22Rv1 (cell line): ENCODE measurements around the gene MXI1.

Source experiments
- H3K27ac ChIP-seq: fragments of 450-650 bp; 2 replicates; pipeline ENCODE4 v1.5.1; 2017
- ZFX ChIP-seq: fragments of 450-650 bp; IDR thresholded peaks from 2 replicates; pipeline ENCODE4 v1.6.1; 2017; ENCODE audit warnings: antibody characterized with exemption, borderline replicate concordance
- TF ChIP-seq, protein P1 (sequence below): fragments of 450-650 bp; IDR thresholded peaks from 2 replicates; pipeline ENCODE4 v1.5.1; 2017; ENCODE audit warnings: mild to moderate bottlenecking

Gene MXI1

DNA sequence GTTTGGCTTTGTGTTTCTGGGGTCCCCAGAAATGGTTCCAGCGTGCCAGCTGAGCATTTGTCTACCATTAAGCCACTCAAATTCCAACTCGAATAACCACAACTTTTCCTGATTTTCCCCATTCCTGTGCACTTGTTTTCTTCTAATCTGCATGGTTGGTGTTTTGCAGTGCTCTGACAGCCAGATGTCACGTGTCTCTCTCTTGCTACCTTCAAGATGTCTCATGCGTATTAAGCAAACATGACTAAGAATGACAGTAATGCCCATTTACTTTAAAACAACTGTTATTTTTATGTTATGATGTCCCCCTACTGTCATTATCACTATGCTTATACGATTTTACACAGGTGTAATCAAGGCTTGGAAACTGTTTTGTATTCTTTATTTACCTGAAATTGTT lies 35.2 kb upstream of the MXI1 start:
- no peak overlapping the region for H3K27ac ChIP-seq
- TF ChIP-seq ZFX = no peak
- TF ChIP-seq, protein P1, sequence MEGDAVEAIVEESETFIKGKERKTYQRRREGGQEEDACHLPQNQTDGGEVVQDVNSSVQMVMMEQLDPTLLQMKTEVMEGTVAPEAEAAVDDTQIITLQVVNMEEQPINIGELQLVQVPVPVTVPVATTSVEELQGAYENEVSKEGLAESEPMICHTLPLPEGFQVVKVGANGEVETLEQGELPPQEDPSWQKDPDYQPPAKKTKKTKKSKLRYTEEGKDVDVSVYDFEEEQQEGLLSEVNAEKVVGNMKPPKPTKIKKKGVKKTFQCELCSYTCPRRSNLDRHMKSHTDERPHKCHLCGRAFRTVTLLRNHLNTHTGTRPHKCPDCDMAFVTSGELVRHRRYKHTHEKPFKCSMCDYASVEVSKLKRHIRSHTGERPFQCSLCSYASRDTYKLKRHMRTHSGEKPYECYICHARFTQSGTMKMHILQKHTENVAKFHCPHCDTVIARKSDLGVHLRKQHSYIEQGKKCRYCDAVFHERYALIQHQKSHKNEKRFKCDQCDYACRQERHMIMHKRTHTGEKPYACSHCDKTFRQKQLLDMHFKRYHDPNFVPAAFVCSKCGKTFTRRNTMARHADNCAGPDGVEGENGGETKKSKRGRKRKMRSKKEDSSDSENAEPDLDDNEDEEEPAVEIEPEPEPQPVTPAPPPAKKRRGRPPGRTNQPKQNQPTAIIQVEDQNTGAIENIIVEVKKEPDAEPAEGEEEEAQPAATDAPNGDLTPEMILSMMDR = no peak

DNA sequence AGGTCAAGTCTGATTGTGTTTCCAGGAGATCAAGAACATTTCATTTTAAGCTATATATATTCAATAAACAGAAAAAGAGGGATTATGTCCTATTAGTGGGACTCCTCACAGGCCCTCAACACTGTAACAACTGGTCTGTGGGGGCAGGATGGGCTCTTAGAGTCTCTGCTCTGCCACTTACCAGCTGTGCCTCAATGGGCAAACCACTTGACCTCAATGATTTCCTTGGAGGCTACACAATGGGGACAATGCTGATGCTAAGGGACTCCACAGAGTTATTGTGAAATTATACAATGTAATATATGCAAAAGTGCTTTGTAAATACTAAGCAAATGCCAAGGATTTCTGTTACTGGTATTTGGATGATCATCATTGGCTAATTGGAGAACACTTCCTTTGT lies 33.2 kb upstream of the MXI1 start:
- no peak for TF ChIP-seq ZFX
- TF ChIP-seq, protein P1 = no peak
- no peak overlapping the region for H3K27ac ChIP-seq

DNA sequence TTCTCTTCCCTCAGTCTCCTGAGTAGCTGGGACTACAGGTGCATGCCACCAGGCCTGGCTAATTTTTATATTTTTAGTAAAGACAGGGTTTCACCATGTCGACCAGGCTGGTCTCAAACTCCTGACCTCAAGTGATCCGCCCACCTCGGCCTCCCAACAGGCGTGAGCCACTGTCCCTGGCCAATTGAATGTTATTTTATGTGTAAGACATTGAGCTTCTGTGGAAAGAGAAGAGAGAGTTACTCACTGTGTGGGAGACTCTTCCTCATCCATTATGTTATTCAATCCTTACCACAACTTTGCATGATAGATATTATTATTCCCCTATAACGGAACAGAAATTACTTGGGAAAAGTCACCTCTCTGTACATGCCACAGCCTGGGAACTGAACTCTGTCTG lies 32.6 kb upstream of the MXI1 start:
- TF ChIP-seq, protein P1 = no peak
- no peak for TF ChIP-seq ZFX
- H3K27ac ChIP-seq = no peak overlapping the region

DNA sequence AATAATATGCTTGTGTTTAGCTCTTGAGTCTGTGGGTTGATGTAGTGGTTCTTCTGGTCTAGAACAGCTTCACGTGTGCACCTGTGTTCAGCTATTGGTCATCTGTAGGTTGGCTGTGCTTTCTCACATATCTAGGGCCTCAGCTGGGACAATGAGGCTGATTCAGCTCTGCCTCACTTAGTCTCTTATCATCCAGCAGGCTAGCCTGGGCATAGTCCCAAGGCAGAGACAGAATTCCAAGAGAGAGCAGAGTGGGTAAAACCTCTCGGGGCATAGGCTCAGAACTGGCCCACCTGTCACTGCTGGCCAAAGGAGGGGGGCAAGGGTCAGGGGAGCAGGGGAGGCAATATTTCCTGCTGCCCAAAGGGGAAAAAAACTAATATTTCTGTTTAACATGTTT lies 32.0 kb upstream of the MXI1 start:
- H3K27ac ChIP-seq = no peak overlapping the region
- TF ChIP-seq, protein P1 = no peak
- no peak for TF ChIP-seq ZFX

DNA sequence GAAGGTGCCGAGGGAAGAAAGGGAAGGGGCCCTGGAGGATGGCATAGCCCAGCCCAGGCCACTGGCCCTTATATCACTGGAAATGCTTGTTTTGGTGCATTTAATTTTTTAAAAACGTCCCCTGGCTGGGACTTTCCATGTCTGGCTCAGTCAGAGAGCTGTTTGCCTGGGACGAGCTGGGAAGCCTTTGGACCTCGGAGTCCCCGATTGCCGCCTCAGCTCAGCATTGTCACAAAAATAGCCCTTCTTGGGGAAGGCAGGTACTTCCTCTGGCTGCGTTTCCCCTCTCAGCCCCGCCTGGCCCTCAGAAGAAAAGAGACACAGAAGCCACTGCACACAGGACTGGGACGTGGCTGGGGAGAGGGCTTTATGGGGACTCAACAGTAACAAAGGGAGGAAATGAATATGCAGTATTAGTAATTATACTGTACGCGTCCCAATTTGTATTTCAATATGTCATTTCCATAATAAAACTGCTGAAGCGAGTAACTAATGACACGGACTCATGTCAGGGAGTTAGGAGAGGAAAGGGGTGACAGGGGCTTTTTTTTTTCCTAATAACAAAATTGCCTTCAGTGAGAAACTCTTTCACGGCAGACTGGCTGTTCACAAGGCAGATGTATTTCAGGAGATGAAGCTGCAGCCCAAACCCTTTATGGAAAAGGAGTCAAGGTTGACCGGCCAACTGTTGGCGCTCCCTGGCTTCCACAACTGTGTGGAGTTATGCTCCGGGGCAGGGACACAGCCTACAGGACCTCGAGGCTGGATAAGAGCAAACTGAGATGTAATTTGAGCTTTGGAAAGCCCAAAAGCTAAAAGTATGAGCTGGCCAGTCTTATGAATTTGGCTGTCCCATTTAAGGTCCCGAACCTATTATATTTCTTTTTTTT lies 31.0 kb upstream of the MXI1 start:
- H3K27ac ChIP-seq = no peak overlapping the region

DNA sequence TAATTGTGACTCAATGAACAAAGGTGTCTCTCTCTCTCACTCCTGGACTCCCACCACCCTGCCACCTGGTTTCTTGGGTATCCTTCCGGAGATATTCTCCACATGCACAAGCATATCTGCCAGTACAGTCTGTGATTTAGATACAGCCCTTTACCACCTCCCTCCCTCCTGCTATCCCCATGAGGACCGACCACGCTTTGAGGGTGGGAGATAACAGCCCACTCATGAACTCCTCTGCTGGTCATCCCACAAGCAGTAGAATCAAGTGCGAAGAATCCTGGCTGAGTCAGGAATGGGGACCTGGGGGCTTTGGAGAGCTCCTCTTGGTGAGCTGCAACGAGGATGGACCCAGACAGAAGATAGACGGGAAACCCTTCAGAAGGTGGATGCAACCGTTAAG lies 28.2 kb upstream of the MXI1 start:
- H3K27ac ChIP-seq = no peak overlapping the region
- TF ChIP-seq ZFX = no peak
- TF ChIP-seq, protein P1 = no peak

More for the DNA sequence above, 31.0 kb upstream of the MXI1 start:
- no peak for TF ChIP-seq ZFX
- TF ChIP-seq, protein P1 = no peak

DNA sequence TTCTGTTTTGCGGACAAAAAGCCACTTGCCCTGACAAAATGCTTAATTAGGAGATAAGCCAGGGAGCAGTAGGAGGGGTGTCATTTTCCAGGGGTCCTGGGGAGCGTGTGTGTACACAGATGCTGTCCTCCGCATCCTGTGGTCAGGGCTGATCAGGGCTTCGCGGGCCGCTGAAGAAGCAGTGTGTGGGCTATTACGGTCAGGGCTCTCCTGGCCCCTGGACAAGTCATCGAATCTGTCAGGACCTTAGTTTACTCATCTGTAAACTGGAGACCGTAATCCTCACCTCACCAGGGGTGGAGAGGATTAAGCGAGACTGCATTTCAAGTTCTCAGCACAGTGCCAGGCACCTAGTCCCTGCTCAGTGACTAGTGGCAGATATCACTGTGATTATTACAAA lies 26.0 kb upstream of the MXI1 start:
- TF ChIP-seq ZFX = no peak
- TF ChIP-seq, protein P1 = no peak
- no peak overlapping the region for H3K27ac ChIP-seq
